Non-pigmented ciliary epithelial cell (primary cell): ENCODE results near the gene TMEM176B.

Experiments used
- DNase-seq: peaks from one replicate; pipeline ENCODE4 v3.0.0-alpha.2; 2010; ENCODE audit warnings: low read depth

The TMEM176B gene

GRCh38 chr7:150799741-150800580 is at the start of gene TMEM176B:
Gene TMEM176B (minus strand): TSS chr7:150800364. CDS start chr7:150796569, 3,795 bp downstream.
- no peak for DNase-seq

DNA sequence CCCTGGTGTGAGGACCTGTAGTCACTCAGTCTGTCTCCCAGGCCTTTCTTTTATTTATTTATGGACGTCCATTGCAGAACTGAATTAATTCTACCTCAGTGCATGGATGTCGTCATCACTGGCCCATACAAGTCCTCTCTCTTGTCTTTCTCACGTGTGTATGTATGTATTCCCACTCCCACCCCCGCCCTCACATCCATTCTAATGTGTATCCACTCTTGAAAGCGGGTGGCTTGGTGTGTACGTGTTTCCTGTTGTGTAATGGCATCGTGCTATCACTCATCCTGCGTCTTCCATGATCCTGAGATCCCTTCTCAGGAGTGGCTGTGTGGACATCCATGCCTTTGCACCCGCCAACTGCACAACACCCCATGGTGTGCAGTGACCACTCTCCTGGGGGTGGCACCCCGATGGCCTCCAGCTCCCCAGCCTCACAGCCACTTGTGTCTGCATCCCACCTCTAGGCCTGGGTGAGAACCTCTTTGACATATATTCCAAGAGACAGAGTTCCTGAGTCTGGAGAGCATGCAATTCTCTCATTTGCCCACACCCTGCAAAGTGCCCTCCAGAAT is 49.1 kb upstream of the TMEM176B start:
- DNase-seq, result no peak

DNA sequence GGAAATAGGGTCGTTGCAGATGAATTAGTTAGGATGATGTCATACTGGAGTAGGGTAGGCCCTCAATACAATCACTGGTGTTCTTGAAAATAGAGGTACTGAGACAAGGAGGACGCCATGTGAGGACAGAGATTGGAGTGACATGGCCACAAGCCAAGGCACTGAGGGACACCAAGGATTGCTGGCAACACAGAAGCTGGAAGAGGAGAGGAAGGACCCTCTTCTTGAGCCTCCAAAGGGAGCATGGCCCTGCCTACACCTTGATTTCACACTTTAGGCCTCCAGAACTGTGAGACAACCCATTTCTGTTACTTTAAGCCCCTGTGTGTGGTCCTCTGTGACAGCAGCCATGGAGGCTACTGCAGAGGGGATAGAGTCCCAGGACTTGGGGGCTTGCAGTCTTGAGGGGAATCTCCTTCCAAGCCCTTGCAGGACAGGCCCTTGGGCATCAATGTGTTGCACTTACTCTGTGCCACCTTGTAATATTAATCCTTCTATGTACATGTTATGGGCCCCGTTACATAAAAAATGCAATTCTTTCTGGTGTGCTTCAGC is 48.5 kb upstream of the TMEM176B start:
- no peak for DNase-seq

GRCh38 chr7:150848111-150848510 is 47.9 kb upstream of the TMEM176B start:
- no peak for DNase-seq

GRCh38 chr7:150847536-150847935 is 47.4 kb upstream of the TMEM176B start:
- DNase-seq, result no peak

- no peak for DNase-seq
Measured at GRCh38 chr7:150846291-150847115, 46.3 kb upstream of the TMEM176B start.

- no peak for DNase-seq
Measured at GRCh38 chr7:150845421-150845861, 45.3 kb upstream of the TMEM176B start.

- DNase-seq, result no peak
Measured at GRCh38 chr7:150842716-150843115, 42.6 kb upstream of the TMEM176B start.

DNA sequence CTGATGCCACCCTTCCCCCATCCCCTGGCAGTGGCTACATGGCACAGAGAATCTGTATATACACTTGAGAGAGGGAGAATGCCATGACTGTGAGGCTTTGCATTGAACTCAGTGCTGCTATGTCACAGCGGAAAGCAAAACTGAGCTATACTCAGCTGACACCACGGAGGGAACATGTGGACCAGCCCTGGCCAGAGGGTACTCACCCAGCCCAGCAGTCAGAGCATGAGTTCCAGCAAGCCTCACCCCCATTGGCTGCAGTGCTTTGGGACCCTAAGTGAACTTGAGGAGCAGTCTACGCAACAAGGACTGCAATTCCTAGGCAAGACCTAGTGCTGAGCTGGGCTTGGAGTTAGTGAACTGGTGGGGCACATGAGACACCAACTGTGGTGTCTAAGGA is 41.9 kb upstream of the TMEM176B start:
- no peak for DNase-seq

GRCh38 chr7:150838965-150839650 is 38.9 kb upstream of the TMEM176B start:
- no peak for DNase-seq

DNA sequence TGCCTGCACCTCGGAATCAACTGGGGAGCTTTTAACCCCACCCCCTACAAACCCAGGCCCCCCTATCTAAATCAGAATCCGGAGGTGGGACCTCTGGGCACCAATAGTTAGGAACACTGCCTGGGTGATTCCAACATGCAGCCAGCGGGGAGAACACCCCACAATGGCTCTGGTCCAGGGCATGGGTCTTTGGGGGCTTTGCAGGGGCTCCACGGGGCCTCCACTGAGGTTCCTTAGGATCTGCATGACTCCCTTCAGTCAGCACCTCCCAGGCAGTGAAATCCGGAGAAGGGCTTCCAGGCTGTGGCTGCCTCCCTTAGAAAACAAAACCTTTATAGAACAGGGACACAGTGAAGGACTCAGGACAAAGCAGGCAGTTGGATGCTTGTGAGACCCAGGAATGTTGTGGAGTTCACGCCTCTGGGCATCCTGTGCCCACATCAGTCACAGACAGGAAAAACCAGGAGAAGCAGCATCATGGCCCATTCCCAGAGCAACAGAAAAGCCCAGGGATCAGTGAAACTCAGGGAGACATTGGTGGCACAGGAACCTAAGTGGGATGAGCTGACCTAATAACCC is 35.6 kb upstream of the TMEM176B start:
- DNase-seq, result no peak

DNA sequence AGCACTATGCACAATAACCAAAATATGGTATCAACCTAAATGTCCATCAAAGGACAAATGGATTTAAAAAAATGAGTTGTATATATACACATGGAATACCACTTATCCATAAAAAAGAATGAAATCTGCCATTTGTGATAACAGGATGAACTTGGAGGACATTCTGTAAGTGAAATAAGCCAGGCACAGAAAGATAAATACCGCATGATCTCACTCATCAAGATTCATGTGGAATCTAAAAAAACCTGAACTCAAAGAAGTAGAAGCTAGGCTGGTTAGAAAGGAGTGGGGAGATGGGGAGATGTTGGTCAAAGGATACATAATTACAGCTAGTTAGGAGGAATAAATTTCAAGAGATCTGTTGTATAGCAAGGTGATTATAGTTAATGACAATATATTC is 34.9 kb upstream of the TMEM176B start:
- no peak for DNase-seq

- DNase-seq, result no peak
Measured at GRCh38 chr7:150831851-150832250, 31.7 kb upstream of the TMEM176B start.

DNA sequence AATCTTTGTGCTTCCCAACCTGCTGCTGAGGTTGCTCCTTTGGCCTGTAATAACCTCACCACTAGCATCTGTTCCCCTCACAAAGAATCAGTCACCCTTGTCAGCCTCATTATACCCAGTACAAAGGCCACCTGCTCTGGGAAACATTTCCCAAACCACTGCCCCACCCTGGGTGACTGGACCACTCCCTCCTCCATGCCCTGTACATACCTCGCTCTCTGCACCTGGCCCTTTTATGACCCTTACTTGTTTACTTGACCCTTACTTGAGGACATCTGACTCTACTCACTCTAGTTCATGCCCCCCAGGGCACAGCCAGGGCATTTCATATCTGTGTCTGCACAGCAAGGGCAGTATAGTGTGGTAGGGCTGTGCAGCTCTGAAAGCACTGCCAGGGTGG is 30.8 kb upstream of the TMEM176B start:
- no peak for DNase-seq

- no peak for DNase-seq
Measured at GRCh38 chr7:150829426-150829825, 29.3 kb upstream of the TMEM176B start.

GRCh38 chr7:150828384-150828783 is 28.2 kb upstream of the TMEM176B start:
- DNase-seq, result no peak

DNA sequence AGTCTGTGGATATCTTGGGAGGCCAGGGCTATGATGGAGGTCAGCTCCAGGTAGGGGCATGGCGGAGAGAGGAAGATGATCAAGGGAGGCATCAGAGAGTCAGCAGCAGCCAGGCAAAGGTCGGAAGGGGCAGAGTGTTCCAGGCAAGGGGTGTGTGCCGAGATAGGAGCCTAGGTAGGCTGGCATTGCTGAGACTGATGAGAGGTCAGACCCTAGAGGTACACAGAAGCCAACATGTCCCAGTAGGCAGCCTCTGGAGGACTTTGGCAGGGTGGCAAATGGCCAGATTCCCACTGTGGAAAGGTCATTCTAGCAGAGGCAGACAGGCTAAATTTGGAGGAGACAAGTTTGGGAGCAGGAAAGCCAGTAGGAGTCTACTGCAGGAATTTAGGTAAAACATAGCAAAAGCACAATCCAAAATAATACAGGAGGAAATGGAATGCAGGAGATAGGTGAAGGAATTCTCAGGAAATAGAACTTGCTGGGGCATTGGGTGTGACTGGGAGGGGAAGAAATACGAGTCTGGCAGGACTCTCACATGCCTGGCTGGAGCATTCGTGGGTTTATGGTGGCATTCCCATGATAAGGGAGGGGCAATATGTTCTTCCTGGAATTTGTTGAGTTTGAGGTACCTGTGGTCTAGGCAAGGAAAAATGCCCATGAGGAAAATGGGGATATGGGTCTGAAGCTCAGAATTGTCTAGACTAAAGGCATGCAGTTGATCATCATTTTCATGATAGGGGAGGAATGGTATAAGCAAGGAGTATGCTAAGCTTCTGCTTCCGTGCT is 26.1 kb upstream of the TMEM176B start:
- no peak for DNase-seq

DNA sequence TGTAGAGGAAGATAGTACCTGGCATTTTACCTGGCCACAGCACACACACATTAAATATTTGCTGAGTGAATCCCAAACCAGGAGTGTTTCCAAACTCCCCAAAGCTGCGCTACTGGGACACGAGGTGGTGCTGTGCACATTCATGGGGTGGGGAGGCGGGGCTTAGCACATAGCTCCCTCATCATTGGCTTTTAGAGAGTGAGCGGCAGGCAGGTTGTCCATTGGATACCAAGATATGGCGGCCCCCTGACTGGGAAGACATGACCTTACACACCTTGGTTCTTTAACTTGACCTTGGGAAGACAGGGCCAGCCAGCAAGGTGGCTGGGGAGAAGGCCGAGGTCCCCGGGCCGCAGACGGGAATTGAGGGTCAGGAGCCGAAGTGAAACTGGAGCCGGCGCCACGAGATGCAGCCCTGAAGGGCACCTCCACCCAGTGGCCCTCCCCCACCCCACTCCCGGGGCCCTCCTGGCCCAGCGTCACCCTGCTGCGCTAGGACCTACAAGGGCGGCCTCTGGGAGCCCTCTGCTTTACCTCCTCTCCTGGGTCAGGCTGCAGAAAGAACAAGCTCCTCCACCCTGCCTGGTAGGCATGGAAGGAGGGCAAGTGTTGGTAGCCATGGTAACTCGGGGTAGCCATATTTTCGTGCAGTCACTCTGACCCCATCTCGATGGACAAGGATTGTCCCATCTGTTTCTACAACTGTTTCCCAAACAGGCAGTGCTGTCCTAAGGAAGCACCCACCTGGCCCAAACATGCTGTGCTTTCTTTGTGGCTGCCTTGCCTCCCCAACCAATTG is 24.4 kb upstream of the TMEM176B start:
- DNase-seq, result no peak

GRCh38 chr7:150823484-150824126 is 23.4 kb upstream of the TMEM176B start:
- no peak for DNase-seq
